PC-3 (cell line): ENCODE data around the gene RBM4B. TPM values are rescaled to one million over a fixed set of nuclear protein-coding genes. Genes with fewer than 3 reads are reported as not detected.

Experiments
- ATAC-seq: fragments of 200-7000 bp; cut with Tn5 transposase; 2 replicates; pipeline ENCODE4 v1.9.1; 2020; ENCODE audit warnings: mild to moderate bottlenecking, moderate library complexity
- BruUV-seq: library from RNA; stranded (reverse); fragments of 400-500 nt; replicated peaks from 2 replicates; lab custom pipeline; 2021; lab: Mats Ljungman, UMichigan
- CTCF ChIA-PET: fragments of 300-600 bp; sonication (Branson Sonifier 250); formaldehyde crosslinking; loops from one replicate; lab custom pipeline; 2022; ENCODE audit warnings: antibody characterized with exemption; lab: Charles Lee
- POLR2A ChIA-PET: fragments of 300-600 bp; sonication (Branson Sonifier 250); formaldehyde crosslinking; loops from one replicate; lab custom pipeline; 2022; ENCODE audit warnings: antibody characterized with exemption; ENCODE audit not compliant: unreplicated experiment; lab: Charles Lee
- DNase-seq: peaks from one replicate; pipeline ENCODE4 v3.0.0-alpha.2; 2015
- H2AFZ ChIP-seq: fragments of 300-600 bp; sonication (generic); 2 replicates; pipeline ENCODE4 v1.6.0; 2016; ENCODE audit warnings: antibody characterized with exemption, low read length
- H3F3A ChIP-seq: fragments of 300-600 bp; sonication (generic); one replicate; pipeline ENCODE4 v1.6.0; 2017; ENCODE audit warnings: antibody characterized with exemption, low read length, control low read depth, mild to moderate bottlenecking; ENCODE audit not compliant: unreplicated experiment
- H3K27ac ChIP-seq: fragments of 300-600 bp; sonication (generic); 2 replicates; pipeline ENCODE4 v1.5.1; 2016; ENCODE audit warnings: mild to moderate bottlenecking, low read length
- H3K27me3 ChIP-seq: fragments of 300-600 bp; sonication (generic); 2 replicates; pipeline ENCODE4 v1.6.1; 2016; ENCODE audit warnings: low read length, mixed read lengths
- H3K36me3 ChIP-seq: fragments of 300-600 bp; sonication (generic); 2 replicates; pipeline ENCODE4 v1.6.1; 2016; ENCODE audit warnings: low read depth, mixed run types, low read length, mixed read lengths
- H3K4me1 ChIP-seq: fragments of 300-600 bp; sonication (generic); 2 replicates; pipeline ENCODE4 v1.5.1; 2016; ENCODE audit warnings: low read length; ENCODE audit not compliant: insufficient read depth
- H3K4me2 ChIP-seq: fragments of 300-600 bp; sonication (generic); 2 replicates; pipeline ENCODE4 v1.6.0; 2016; ENCODE audit warnings: low read length
- H3K4me3 ChIP-seq: fragments of 300-600 bp; sonication (generic); 2 replicates; pipeline ENCODE4 v1.5.1; 2016; ENCODE audit warnings: mild to moderate bottlenecking, low read length, mixed read lengths
- H3K79me2 ChIP-seq: fragments of 300-600 bp; sonication (generic); 2 replicates; pipeline ENCODE4 v1.6.1; 2017; ENCODE audit warnings: low read length, mixed read lengths
- H3K9ac ChIP-seq: fragments of 300-600 bp; sonication (generic); 2 replicates; pipeline ENCODE4 v1.6.0; 2016; ENCODE audit warnings: mild to moderate bottlenecking, low read length
- H3K9me2 ChIP-seq: fragments of 300-600 bp; sonication (generic); replicated peaks from 2 replicates; pipeline ENCODE4 v1.6.1; 2016; ENCODE audit warnings: mixed run types, low read length, mixed read lengths
- H3K9me3 ChIP-seq: fragments of 300-600 bp; sonication (generic); 2 replicates; pipeline ENCODE4 v1.6.1; 2016; ENCODE audit warnings: low read length, mixed read lengths
- H4K20me1 ChIP-seq: fragments of 300-600 bp; sonication (generic); 2 replicates; pipeline ENCODE4 v1.6.1; 2016; ENCODE audit warnings: low read length, mixed read lengths
- EZH2 ChIP-seq: fragments of 300-600 bp; sonication (generic); IDR thresholded peaks from one replicate; pipeline ENCODE4 v1.6.1; 2017; ENCODE audit warnings: antibody characterized with exemption, mild to moderate bottlenecking, low read length; ENCODE audit not compliant: unreplicated experiment
- EZH2phosphoT487 ChIP-seq: fragments of 300-600 bp; sonication (generic); IDR thresholded peaks from 2 replicates; pipeline ENCODE4 v1.6.1; 2018; ENCODE audit warnings: mild to moderate bottlenecking, antibody characterized with exemption, low read length, borderline replicate concordance
- intact Hi-C: fragments of 100-400 bp; cut with micrococcal nuclease; formaldehyde crosslinking; loops from 2 replicates; pipeline ENCODE4 v1.9.0; 2023
- total RNA-seq: library from RNA; depleted of rRNA; stranded (reverse); fragments of >200 nt; gene quantifications from 2 replicates; pipeline ENCODE4 v1.2.3, GENCODE V29; 2014
- TF ChIP-seq, protein P1 (sequence below): fragments of 300-600 bp; sonication (generic); conservative IDR thresholded peaks from 2 replicates; pipeline ENCODE4 v1.5.1; 2017; ENCODE audit warnings: antibody characterized with exemption, low read depth, mild to moderate bottlenecking, low read length

RBM4B gene
- total RNA-seq, 1 experiment from 2014 or later: 40.2 TPM

DNA sequence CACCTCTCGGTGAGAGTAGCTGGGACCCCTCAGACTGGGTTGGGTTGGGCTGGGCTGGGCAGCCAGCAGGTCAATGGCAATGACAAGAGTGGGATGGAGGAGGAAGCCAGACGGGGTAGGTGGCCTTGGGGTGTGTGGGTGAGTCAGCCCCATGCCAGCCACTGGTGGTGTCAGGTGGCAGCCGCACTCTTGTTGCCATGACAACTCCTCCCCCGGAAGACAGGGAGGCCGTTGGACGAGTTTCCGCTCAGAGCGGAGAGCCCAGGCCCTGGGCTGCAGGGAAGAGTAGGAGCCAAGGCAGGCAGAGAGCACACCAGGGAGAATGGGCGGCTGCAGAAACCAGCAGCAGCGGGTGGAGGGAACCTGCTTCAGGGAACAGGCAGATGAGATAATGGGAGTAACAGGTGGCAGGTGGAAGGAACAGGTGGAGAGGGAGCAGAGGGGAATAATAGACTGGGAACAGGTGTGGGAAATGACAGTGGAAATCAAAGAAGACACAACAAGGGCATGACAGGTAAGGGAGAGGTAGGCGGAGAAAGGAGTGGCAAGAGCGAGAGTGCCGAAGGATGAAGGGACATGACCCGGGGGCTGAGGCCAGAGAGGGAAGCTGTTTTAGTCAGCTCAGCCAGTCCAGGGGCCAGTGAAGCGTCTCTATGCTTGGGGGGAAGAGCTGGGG is 42.7 kb upstream of the RBM4B start:
- peak overlapping the region; percentile 66 for H3K27ac ChIP-seq
- no peaks in the 10 kb centered on the region for H3K9me3 ChIP-seq
- H2AFZ ChIP-seq: peak overlapping the region; percentile 48
- H3K4me1 ChIP-seq: peaks cover 49% of the 10 kb centered on the region
- no TSS peak for BruUV-seq
- peaks cover 18% of the 10 kb centered on the region for H3K36me3 ChIP-seq
- no peaks in the 10 kb centered on the region for H4K20me1 ChIP-seq
- peaks cover 38% of the 10 kb centered on the region for H3K79me2 ChIP-seq
- ChIA-PET CTCF (no interaction called here), POLR2A (interaction anchor here (0.8 kb wide), 1 partner anchor 42 kb away, joined by 8 read pairs; no protein-coding TSS in a partner anchor)
- no peaks in the 10 kb centered on the region for H3K9me2 ChIP-seq
- no peaks in the 10 kb centered on the region for H3K27me3 ChIP-seq
- peak overlapping the region; percentile 78 for H3K4me2 ChIP-seq
- DNase-seq: peak; percentile 99
- peak; percentile 96 for ATAC-seq
- peak overlapping the region; percentile 25; the same call in 1 of the 2 replicates for H3K4me3 ChIP-seq
- TF ChIP-seq EZH2phosphoT487: no peak
- TF ChIP-seq, protein P1, sequence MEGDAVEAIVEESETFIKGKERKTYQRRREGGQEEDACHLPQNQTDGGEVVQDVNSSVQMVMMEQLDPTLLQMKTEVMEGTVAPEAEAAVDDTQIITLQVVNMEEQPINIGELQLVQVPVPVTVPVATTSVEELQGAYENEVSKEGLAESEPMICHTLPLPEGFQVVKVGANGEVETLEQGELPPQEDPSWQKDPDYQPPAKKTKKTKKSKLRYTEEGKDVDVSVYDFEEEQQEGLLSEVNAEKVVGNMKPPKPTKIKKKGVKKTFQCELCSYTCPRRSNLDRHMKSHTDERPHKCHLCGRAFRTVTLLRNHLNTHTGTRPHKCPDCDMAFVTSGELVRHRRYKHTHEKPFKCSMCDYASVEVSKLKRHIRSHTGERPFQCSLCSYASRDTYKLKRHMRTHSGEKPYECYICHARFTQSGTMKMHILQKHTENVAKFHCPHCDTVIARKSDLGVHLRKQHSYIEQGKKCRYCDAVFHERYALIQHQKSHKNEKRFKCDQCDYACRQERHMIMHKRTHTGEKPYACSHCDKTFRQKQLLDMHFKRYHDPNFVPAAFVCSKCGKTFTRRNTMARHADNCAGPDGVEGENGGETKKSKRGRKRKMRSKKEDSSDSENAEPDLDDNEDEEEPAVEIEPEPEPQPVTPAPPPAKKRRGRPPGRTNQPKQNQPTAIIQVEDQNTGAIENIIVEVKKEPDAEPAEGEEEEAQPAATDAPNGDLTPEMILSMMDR: no peak
- no peak for TF ChIP-seq EZH2
- H3F3A ChIP-seq: no peaks in the 10 kb centered on the region
- intact Hi-C loops: no loop called here
- peak overlapping the region; percentile 14 for H3K9ac ChIP-seq

DNA sequence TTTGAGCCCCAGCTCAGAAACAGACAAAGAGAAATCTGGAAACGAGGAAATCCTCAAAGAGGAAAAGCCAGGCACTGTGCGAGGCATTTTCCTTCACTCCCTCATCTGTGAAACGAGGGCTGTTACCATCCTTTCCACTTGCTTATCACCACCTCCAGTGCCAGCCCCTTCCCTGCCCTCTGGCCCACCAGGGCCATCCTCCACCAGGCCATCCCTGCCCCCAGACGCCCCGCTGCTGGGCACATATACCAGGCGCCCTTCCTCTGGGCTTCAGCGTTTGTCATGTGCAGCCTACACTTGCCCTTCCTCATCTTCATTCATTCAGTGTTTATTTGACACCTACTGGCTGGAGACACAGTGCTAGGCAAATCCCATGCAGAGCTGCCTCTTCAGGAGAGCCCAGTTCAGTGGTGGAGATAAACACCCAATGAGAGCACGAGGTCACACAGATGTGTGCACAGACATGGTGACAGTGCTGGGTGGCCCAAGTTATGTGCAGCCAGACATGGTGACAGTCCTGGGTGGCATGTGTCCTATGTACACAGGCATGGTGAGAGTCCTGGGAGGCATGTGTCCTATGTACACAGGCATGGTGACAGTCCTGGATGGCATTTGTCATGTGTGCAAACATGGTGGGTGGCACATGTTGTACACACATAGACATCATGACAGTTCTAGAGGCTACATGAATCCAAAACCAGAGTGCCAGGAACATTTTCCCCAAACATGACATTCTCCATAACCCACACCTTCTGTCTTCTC is 41.6 kb upstream of the RBM4B start:
- peaks cover 44% of the 10 kb centered on the region for H3K4me1 ChIP-seq
- H3K27ac ChIP-seq: peak overlapping the region; percentile 66
- no TSS peak for BruUV-seq
- H3K9ac ChIP-seq: peak overlapping the region; percentile 2; the same call in 1 of the 2 replicates
- H2AFZ ChIP-seq: no peak overlapping the region
- ChIA-PET POLR2A (no interaction called here), CTCF (no interaction called here)
- ATAC-seq (no peak), DNase-seq (no peak)
- no peaks in the 10 kb centered on the region for H3K9me3 ChIP-seq
- no peak overlapping the region for H3K4me3 ChIP-seq
- H3K27me3 ChIP-seq: no peaks in the 10 kb centered on the region
- no peaks in the 10 kb centered on the region for H3F3A ChIP-seq
- intact Hi-C loops: no loop called here
- no peaks in the 10 kb centered on the region for H3K9me2 ChIP-seq
- H3K36me3 ChIP-seq: peaks cover 28% of the 10 kb centered on the region
- TF ChIP-seq EZH2 (no peak), EZH2phosphoT487 (no peak)
- TF ChIP-seq, protein P1: no peak
- H4K20me1 ChIP-seq: no peaks in the 10 kb centered on the region
- H3K79me2 ChIP-seq: peaks cover 27% of the 10 kb centered on the region
- peak overlapping the region; percentile 78 for H3K4me2 ChIP-seq
